GM12801 (cell line): ENCODE measurements around the gene GPR179.

Experiments used
- CTCF ChIP-seq: IDR thresholded peaks from one replicate; pipeline ENCODE4 v1.5.1; 2011; ENCODE audit warnings: control low read depth; ENCODE audit not compliant: insufficient read length; ENCODE audit errors: extremely low read depth

Gene GPR179

GRCh38 chr17:38351412-38352222 is 7.9 kb upstream of the GPR179 start, which contains the start of gene SOCS7:
TSS of gene SOCS7 (plus strand) at chr17:38351844. CDS start at chr17:38352053, 209 bp downstream.
- no peak for TF ChIP-seq CTCF

GRCh38 chr17:38350035-38350434 is 6.3 kb upstream of the GPR179 start:
- no peak for TF ChIP-seq CTCF

- TF ChIP-seq CTCF, result peak; percentile 61
Measured at GRCh38 chr17:38349097-38349730, 5.5 kb upstream of the GPR179 start.

- TF ChIP-seq CTCF, result no peak
Measured at GRCh38 chr17:38345743-38346142, 2.0 kb upstream of the GPR179 start.

GRCh38 chr17:38344420-38344745 is 627 bp upstream of the GPR179 start:
- no peak for TF ChIP-seq CTCF

- no peak for TF ChIP-seq CTCF
Measured at GRCh38 chr17:38342886-38343607, 709 bp downstream of the GPR179 start.

- no peak for TF ChIP-seq CTCF
Measured at GRCh38 chr17:38341035-38341721, 2.6 kb downstream of the GPR179 start.
